Gastroesophageal sphincter (tissue), 4 donors: Measurements from ENCODE around the gene INPP5D. TPM values are rescaled to one million over a fixed set of nuclear protein-coding genes. Genes with fewer than 3 reads are reported as not detected.

ENCODE experiments used
- ATAC-seq: fragments of 150-250 bp; one replicate; pipeline ENCODE4 v1.9.1; 2016; ENCODE audit warnings: mild to moderate bottlenecking, moderate library complexity
- H3K27ac ChIP-seq, 4 donors: fragments of 200-600 bp; sonication (generic) in 3 of 4; 1 replicate in 3 of 4; 2 replicates in 1 of 4; pipeline ENCODE4 v1.5.1; 2016 to 2019
- H3K27me3 ChIP-seq: fragments of 200-600 bp; sonication (generic); one replicate; pipeline ENCODE4 v1.5.1; 2019
- H3K36me3 ChIP-seq, 2 donors: fragments of 200-600 bp; sonication (generic); one replicate each; pipeline ENCODE4 v1.5.1; 2019; ENCODE audit warnings: control low read depth in 1 of 2
- H3K4me1 ChIP-seq, 3 donors: fragments of 200-600 bp; sonication (generic); 1 replicate in 2 of 3; 2 replicates in 1 of 3; pipeline ENCODE4 v1.5.1; 2016 to 2019; ENCODE audit warnings: control low read depth in 2 of 3
- H3K4me3 ChIP-seq, 2 donors: fragments of 200-600 bp; sonication (generic); one replicate each; pipeline ENCODE4 v1.5.1; 2019; ENCODE audit warnings: mild to moderate bottlenecking in 1 of 2, moderate library complexity in 1 of 2
- H3K9me3 ChIP-seq, 3 donors: fragments of 200-600 bp; sonication (generic); one replicate each; pipeline ENCODE4 v1.5.1; 2017 to 2019; ENCODE audit warnings: control low read depth in 2 of 3
- CTCF ChIP-seq, 4 experiments: fragments of 200-600 bp in 2 of 4; fragments of 450-650 bp in 2 of 4; sonication (generic) in 1 of 4; IDR thresholded peaks; one replicate each; pipeline ENCODE4 v1.5.1; 2017 to 2019; ENCODE audit warnings: antibody characterized with exemption in 4 of 4, mild to moderate bottlenecking in 2 of 4, moderate library complexity in 2 of 4
- EP300 ChIP-seq: sonication (generic); formaldehyde crosslinking; IDR thresholded peaks from one replicate; pipeline ENCODE4 v1.6.1; 2017; ENCODE audit warnings: antibody characterized with exemption, mild to moderate bottlenecking
- POLR2A ChIP-seq, 2 donors: fragments of 450-650 bp; IDR thresholded peaks; one replicate each; pipeline ENCODE4 v1.6.1; 2017; ENCODE audit warnings: antibody characterized with exemption in 2 of 2, mild to moderate bottlenecking in 2 of 2, moderate library complexity in 1 of 2
- POLR2AphosphoS5 ChIP-seq: sonication (generic); formaldehyde crosslinking; IDR thresholded peaks from one replicate; pipeline ENCODE4 v1.6.1; 2017; ENCODE audit warnings: antibody characterized with exemption
- WGBS, 2 donors: methylation state at CpG; one replicate each; pipeline ENCODE4 v1.1.5; 2018; ENCODE audit warnings: low coverage in 1 of 2; 5-methylcytosine and 5-hydroxymethylcytosine counted together
- total RNA-seq, 4 donors: library from RNA; depleted of rRNA; stranded (reverse); fragments of >200 nt; gene quantifications; one replicate each; pipeline ENCODE4 v1.1.0, GENCODE V29; 2016

Gene INPP5D
- total RNA-seq, 4 donors from 2014 or later: 6.5 to 12.4 (median 9.3) TPM

- no peak overlapping the region for H3K4me3 ChIP-seq
- peaks cover 53% of the 10 kb centered on the region for H3K27me3 ChIP-seq
- WGBS, 2 donors: 75 to 77% methylated on average over 5 to 9 of the region's 9 CpGs
- H3K9me3 ChIP-seq: peaks cover 0 to 7% (median 0%) of the 10 kb centered on the region in 3 donors
- H3K36me3 ChIP-seq: no peaks in the 10 kb centered on the region
- H3K27ac ChIP-seq: no peak overlapping the region
- no peaks in the 10 kb centered on the region for H3K4me1 ChIP-seq
- no peak for ATAC-seq
- TF ChIP-seq POLR2AphosphoS5: no peak
- TF ChIP-seq POLR2A (IDR thresholded peaks at IDR 0.05): no peak
- TF ChIP-seq CTCF (IDR thresholded peaks at IDR 0.05): no peak
- no peak for TF ChIP-seq EP300
These were observed 72.0 kb downstream of the INPP5D start for GRCh38 chr2:233131936-233132720.

- no CpG with 5 or more reads among the region's 1 CpG for WGBS, 2 donors
- TF ChIP-seq EP300 (no peak), CTCF (IDR thresholded peaks at IDR 0.05) (no peak), POLR2A (IDR thresholded peaks at IDR 0.05) (no peak), POLR2AphosphoS5 (no peak)
- ATAC-seq: no peak
- no peak overlapping the region for H3K27ac ChIP-seq
- no peak overlapping the region for H3K4me3 ChIP-seq
- no peaks in the 10 kb centered on the region for H3K4me1 ChIP-seq
- H3K27me3 ChIP-seq: peaks cover 44% of the 10 kb centered on the region
- no peaks in the 10 kb centered on the region for H3K36me3 ChIP-seq
- peaks cover 0 to 7% (median 0%) of the 10 kb centered on the region in 3 donors for H3K9me3 ChIP-seq
These were observed 73.1 kb downstream of the INPP5D start for GRCh38 chr2:233133239-233133638.

- TF ChIP-seq POLR2A (IDR thresholded peaks at IDR 0.05) (no peak), CTCF (IDR thresholded peaks at IDR 0.05) (no peak), POLR2AphosphoS5 (no peak), EP300 (no peak)
- WGBS, 2 donors: 80 to 88% methylated on average over 1 of the region's 1 CpG
- Histone ChIP-seq H3K36me3 (no peaks in the 10 kb centered on the region), H3K4me1 (no peaks in the 10 kb centered on the region), H3K27ac (no peak overlapping the region), H3K4me3 (no peak overlapping the region), H3K9me3 (peaks cover 0 to 7% (median 0%) of the 10 kb centered on the region in 3 donors), H3K27me3 (peaks cover 40% of the 10 kb centered on the region)
- no peak for ATAC-seq
These were observed 75.3 kb downstream of the INPP5D start for GRCh38 chr2:233135421-233135820.

- no peak for ATAC-seq
- Histone ChIP-seq H3K36me3 (no peaks in the 10 kb centered on the region), H3K27me3 (peaks cover 38% of the 10 kb centered on the region), H3K4me3 (no peak overlapping the region), H3K4me1 (no peaks in the 10 kb centered on the region), H3K27ac (no peak overlapping the region), H3K9me3 (peaks cover 0 to 7% (median 0%) of the 10 kb centered on the region in 3 donors)
- TF ChIP-seq EP300 (no peak), POLR2A (IDR thresholded peaks at IDR 0.05) (no peak), CTCF (IDR thresholded peaks at IDR 0.05) (no peak), POLR2AphosphoS5 (no peak)
- 80 to 95% methylated on average over 2 of the region's 2 CpGs for WGBS, 2 donors
These were observed 76.9 kb downstream of the INPP5D start for GRCh38 chr2:233137040-233137439.

GRCh38 chr2:233140077-233140585, 80.0 kb downstream of the INPP5D start:
- Histone ChIP-seq H3K4me3 (no peak overlapping the region), H3K27ac (no peak overlapping the region), H3K36me3 (no peaks in the 10 kb centered on the region), H3K4me1 (no peaks in the 10 kb centered on the region), H3K27me3 (peaks cover 49% of the 10 kb centered on the region), H3K9me3 (peaks cover 0 to 7% (median 0%) of the 10 kb centered on the region in 3 donors)
- WGBS, 2 donors: 57 to 67% methylated on average over 4 to 5 of the region's 5 CpGs
- no peak for ATAC-seq
- TF ChIP-seq POLR2A (IDR thresholded peaks at IDR 0.05): no peak
- no peak for TF ChIP-seq CTCF (IDR thresholded peaks at IDR 0.05)
- no peak for TF ChIP-seq EP300
- no peak for TF ChIP-seq POLR2AphosphoS5
